GM21619 (cell line): ENCODE measurements around the gene PLP1.
"Not testable (repeated sequence)": the region's sequence is repeated elsewhere in the genome, so short reads cannot be mapped to it uniquely, and the experiment has no call there.

ENCODE experiments used
- ATAC-seq: cut with Tn5 transposase; IDR thresholded peaks from one replicate; pipeline ENCODE4 v1.9.1; 2021; ENCODE audit not compliant: unreplicated experiment

PLP1 gene

GRCh38 chrX:103776546-103776945, at the start of gene PLP1:
Gene PLP1, plus strand, starts transcription at chrX:103776840. Its CDS starts 156 bp downstream, at chrX:103776996.
- ATAC-seq, result no peak

GRCh38 chrX:103727115-103727514, 49.5 kb upstream of the PLP1 start:
- ATAC-seq, result no peak

- ATAC-seq, result no peak
These were observed 47.6 kb upstream of the PLP1 start for GRCh38 chrX:103729015-103729414.

- ATAC-seq, result no peak
These were observed 46.4 kb upstream of the PLP1 start for GRCh38 chrX:103730147-103730795.

- ATAC-seq, result no peak
These were observed 45.7 kb upstream of the PLP1 start for GRCh38 chrX:103730796-103731493.

GRCh38 chrX:103733017-103733416, 43.6 kb upstream of the PLP1 start:
- ATAC-seq, result no peak

- ATAC-seq, result no peak
These were observed 42.4 kb upstream of the PLP1 start for GRCh38 chrX:103734125-103734760.

DNA sequence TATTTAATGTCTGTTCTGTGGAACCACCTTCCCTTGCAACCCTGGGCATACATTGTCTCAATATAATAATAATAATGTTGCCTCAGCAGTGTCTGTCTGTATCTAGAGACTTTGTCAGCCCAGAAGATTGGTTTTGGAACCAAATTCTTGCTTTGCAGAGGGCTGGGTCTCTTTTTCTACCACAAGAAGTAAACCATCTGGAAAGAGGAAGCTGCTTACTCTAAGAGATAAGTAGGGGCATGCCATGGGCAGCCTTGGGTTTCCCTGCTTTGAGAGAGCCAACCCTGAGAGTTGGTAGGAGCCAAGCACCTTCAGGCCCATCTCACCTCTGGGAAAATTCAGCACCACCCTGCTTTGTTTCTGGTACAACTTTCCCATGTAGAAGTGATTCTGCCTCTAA, 38.9 kb upstream of the PLP1 start:
- no peak for ATAC-seq

- ATAC-seq, result no peak
These were observed 37.2 kb upstream of the PLP1 start for GRCh38 chrX:103739421-103739820.

DNA sequence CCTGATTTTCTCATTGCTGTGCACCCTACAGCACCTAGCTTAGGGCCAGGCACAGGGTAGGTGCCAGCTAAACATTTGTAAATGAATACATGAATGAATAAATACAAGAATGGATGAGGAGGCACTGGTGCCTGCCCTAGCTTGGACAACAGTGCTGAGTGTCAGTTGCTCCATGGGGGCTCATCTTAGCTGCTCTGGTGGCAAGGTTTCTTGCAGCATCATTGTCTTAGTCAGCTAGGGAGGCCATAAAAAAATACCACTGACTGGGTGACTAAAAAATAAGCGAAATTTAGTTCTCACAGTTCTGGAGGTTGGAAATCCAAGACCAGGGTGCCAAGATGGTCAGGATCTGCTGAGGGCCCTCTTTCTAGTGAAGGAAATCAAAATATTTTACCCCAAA, 34.8 kb upstream of the PLP1 start:
- no peak for ATAC-seq

- no peak for ATAC-seq
These were observed 34.3 kb upstream of the PLP1 start for GRCh38 chrX:103742339-103742738.

- no peak for ATAC-seq
These were observed 29.5 kb upstream of the PLP1 start for GRCh38 chrX:103747163-103747562.

DNA sequence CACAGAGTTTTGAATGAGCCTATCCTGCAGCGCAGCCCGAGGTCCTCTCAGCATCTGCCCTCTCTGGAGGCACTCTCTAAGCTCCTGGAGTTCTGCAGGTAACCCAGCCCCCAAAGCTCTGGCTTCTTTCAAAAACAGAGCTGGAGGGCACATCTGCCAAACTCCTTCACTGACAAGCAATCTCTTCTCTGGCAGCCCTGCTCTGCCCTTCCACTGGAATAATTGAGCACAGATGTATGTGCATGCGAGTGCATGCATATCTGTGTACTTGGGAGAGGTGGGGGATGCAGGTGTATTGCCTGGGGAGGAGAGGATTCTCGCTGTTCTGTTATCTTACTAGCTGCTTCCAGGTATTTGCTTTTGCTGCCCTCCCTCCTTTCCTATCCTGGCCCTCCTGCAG, 22.2 kb upstream of the PLP1 start:
- ATAC-seq, result no peak

GRCh38 chrX:103756736-103757135, 19.9 kb upstream of the PLP1 start:
- no peak for ATAC-seq

GRCh38 chrX:103758555-103758954, 18.1 kb upstream of the PLP1 start:
- ATAC-seq, result no peak

- not testable (repeated sequence) for ATAC-seq
These were observed 13.1 kb upstream of the PLP1 start for GRCh38 chrX:103763541-103763940.

GRCh38 chrX:103766813-103767555, 9.7 kb upstream of the PLP1 start:
- not testable (repeated sequence) for ATAC-seq

DNA sequence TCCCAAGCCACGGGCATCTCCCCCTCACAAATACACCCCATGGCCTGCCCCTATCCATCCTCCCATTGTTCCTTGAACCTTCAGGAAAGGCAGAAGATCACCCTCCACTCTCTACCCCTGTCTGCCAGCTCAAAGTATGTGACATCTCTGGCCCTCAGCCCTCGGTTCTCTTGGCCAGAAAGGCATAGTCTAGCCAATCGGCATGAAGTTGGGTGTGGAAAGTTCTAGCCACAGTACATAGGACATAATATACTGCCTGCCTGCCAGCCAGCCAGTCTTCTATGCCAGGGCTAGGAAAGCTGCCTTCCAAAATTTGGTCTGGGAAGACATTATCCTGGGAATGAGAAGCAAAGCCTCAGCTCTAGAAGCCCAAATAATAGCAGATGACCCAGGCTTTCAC, 3.2 kb upstream of the PLP1 start:
- no peak for ATAC-seq

DNA sequence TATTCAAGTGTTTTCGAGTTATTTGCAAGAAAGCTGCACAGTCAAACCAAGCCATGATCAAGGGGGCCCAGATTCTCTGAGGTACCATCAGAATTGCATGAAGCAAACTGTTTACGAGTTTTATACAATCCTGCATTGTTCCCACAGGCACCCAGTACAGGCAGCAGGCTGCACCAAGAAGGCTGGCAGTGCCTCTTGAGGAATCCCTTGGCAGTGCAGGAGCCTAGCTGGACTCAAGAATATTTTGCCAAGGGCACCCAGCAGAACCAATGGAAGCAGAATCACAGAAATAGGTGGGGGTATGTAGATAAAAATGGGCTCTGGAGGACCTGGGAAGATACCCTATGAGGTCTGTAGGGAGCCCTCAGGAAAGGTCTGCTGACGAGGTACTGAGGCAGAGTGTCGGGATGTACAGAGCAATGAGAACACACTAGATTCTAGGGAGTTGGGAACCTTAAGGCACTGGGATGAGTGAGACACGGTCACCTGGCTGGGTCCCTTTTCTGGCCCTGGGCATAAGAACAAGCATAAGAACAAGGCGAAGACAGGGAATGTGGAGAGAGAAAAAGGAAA, 2.5 kb upstream of the PLP1 start:
- no peak for ATAC-seq

GRCh38 chrX:103779141-103779789, 2.6 kb downstream of the PLP1 start:
- ATAC-seq, result no peak
